Activated naive CD4-positive, alpha-beta T cell treated with anti-CD3 and anti-CD28 coated beads for 36 hours (primary cell): ENCODE data around the gene TPCN2. TPM values are rescaled to one million over a fixed set of nuclear protein-coding genes. Genes with fewer than 3 reads are reported as not detected.

Experiments
- CTCF ChIA-PET: fragments of 350-600 bp; sonication (Branson Sonifier 250); formaldehyde crosslinking; loops from one replicate; lab custom pipeline; 2021; ENCODE audit warnings: antibody characterized with exemption; lab: Charles Lee
- DNase-seq: peaks from one replicate; pipeline ENCODE4 v3.0.0-alpha.2; 2020
- H3K27ac Mint-ChIP-seq: one replicate; pipeline ENCODE4 v1.8.0; 2021; ENCODE audit warnings: mild to moderate bottlenecking, mixed read lengths
- H3K27me3 Mint-ChIP-seq: one replicate; pipeline ENCODE4 v1.8.0; 2021; ENCODE audit warnings: low read depth, mixed read lengths
- H3K36me3 Mint-ChIP-seq: one replicate; pipeline ENCODE4 v1.8.0; 2021; ENCODE audit warnings: low read depth, mixed read lengths
- H3K4me1 Mint-ChIP-seq: one replicate; pipeline ENCODE4 v1.8.0; 2021; ENCODE audit warnings: low read depth, mixed read lengths
- H3K4me3 Mint-ChIP-seq: one replicate; pipeline ENCODE4 v1.8.0; 2021; ENCODE audit warnings: mild to moderate bottlenecking, moderate library complexity, mixed read lengths
- H3K9me3 Mint-ChIP-seq: one replicate; pipeline ENCODE4 v1.8.0; 2021; ENCODE audit warnings: mixed read lengths
- intact Hi-C: fragments of 100-400 bp; cut with micrococcal nuclease; formaldehyde crosslinking; loops from one replicate; pipeline ENCODE4 v1.15.1; 2023
- total RNA-seq, 2 experiments: library from RNA; stranded (reverse); gene quantifications; one replicate each; pipeline ENCODE4 v1.2.3, GENCODE V29; 2021

The TPCN2 gene
- total RNA-seq, 2 experiments from 2014 or later, result 7.0 to 8.0 TPM

- Mint-ChIP-seq H3K4me3 (no peak overlapping the region), H3K4me1 (peaks cover 18% of the 10 kb centered on the region), H3K27me3 (peaks cover 2% of the 10 kb centered on the region), H3K36me3 (no peaks in the 10 kb centered on the region), H3K27ac (no peak overlapping the region), H3K9me3 (peaks cover 14% of the 10 kb centered on the region)
- CTCF ChIA-PET, result no interaction called here
- no peak for DNase-seq
- intact Hi-C loops, result no loop called here
Measured at GRCh38 chr11:69163842-69164241, 115.1 kb downstream of the TPCN2 start.

DNA sequence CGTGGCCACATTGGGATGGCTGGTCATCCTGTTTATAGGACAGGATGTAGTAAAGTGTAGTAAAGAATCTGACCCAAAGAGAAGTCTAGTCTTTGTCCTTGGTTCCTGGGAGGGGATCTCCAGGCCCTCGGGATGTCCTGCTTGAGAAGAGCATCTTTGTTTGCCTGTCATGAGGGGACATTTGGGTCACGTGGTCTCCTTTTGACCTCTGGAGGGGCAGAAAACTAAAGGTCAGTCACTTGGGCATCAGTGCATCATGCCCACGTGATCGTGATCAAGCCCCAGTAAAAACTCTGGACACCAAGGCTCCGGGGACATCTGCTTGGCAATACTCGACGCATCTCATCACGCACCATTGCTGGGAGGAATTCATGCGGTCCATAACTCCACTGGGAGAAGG is 116.1 kb downstream of the TPCN2 start:
- Mint-ChIP-seq H3K4me3 (no peak overlapping the region), H3K36me3 (no peaks in the 10 kb centered on the region), H3K4me1 (peaks cover 18% of the 10 kb centered on the region), H3K9me3 (peaks cover 14% of the 10 kb centered on the region), H3K27me3 (peaks cover 2% of the 10 kb centered on the region), H3K27ac (no peak overlapping the region)
- CTCF ChIA-PET, result no interaction called here
- intact Hi-C loops, result loop anchor here (5.0 kb wide), 1 partner anchor 63 kb away; no protein-coding TSS in a partner anchor
- no peak for DNase-seq

DNA sequence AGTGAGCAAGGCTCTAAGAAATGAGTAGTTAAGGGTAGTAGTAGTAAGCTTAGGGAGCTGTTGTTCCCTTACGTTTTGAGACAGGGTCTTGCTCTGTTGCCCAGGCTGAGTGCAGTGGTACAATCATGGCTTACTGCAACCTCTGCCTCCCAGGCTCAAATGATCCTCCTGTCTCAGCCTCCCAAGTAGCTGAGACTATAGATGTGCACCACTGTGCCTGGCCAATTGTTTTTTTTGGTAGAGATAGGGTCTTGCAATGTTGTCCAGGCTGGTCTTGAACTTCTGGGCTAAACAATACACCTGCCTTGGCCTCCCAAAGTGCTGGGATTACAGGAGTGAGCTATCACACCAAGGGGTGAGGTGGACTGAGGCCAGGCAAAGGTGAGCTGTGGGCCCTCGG is 117.0 kb downstream of the TPCN2 start:
- H3K27ac Mint-ChIP-seq, result no peak overlapping the region
- CTCF ChIA-PET, result no interaction called here
- peaks cover 18% of the 10 kb centered on the region for H3K4me1 Mint-ChIP-seq
- H3K9me3 Mint-ChIP-seq, result peaks cover 14% of the 10 kb centered on the region
- H3K36me3 Mint-ChIP-seq, result no peaks in the 10 kb centered on the region
- intact Hi-C loops, result loop anchor here (1.0 to 5.0 kb wide), 4 partner anchors 42 to 73 kb away; no protein-coding TSS in a partner anchor
- no peak for DNase-seq
- no peak overlapping the region for H3K4me3 Mint-ChIP-seq
- peaks cover 2% of the 10 kb centered on the region for H3K27me3 Mint-ChIP-seq

GRCh38 chr11:69166218-69167115 is 117.7 kb downstream of the TPCN2 start:
- peak overlapping the region; percentile 27 for H3K27ac Mint-ChIP-seq
- DNase-seq, result peak; percentile 79
- peaks cover 14% of the 10 kb centered on the region for H3K9me3 Mint-ChIP-seq
- no peaks in the 10 kb centered on the region for H3K36me3 Mint-ChIP-seq
- peaks cover 2% of the 10 kb centered on the region for H3K27me3 Mint-ChIP-seq
- CTCF ChIA-PET, result interaction anchor here (0.5 kb wide), 1 partner anchor 35 kb away, joined by 4 read pairs; no protein-coding TSS in a partner anchor
- intact Hi-C loops, result loop anchor here (1.0 to 5.0 kb wide), 4 partner anchors 43 to 72 kb away; no protein-coding TSS in a partner anchor
- peaks cover 18% of the 10 kb centered on the region for H3K4me1 Mint-ChIP-seq
- peak overlapping the region; percentile 27 for H3K4me3 Mint-ChIP-seq

DNA sequence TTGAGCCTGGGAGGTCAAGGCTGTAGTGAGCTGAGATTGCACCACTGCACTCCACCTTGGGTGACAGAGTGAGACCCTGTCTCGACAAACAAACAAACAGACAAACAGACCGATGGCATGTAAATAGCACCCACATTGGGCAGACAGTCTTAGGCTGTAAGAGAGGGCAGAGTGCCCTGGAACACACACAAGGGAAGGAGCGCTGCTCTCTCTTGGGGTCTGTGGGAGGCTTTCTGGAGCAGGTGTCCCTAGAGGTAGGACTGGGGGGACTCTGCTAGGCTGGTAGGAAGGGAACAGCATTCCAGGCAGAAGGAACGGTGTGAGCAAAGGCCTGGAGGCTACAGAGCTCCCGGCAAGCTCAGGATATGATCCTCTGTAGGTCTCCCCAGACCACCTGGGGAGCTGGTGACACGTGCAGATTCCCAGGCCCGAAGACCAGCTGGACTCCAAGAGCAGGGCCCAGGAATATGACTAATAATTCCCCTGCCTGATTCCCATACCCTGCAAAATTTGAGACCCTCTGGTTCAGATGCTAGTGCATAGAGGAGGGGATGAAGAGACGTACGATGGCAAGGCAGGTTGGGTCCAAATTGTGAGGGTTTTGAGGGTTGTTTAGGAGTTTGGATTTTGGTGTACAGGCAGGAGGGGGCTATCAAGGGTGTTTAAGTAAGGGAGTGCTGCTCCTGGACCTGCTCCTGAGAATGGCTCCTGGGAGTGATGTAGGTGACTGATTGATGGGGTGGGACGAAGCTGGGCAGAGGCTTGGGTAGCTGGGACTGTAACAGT is 118.6 kb downstream of the TPCN2 start:
- peaks cover 18% of the 10 kb centered on the region for H3K4me1 Mint-ChIP-seq
- H3K27ac Mint-ChIP-seq, result no peak overlapping the region
- intact Hi-C loops, result loop anchor here (2.0 to 5.0 kb wide), 3 partner anchors 45 to 71 kb away; no protein-coding TSS in a partner anchor
- no peaks in the 10 kb centered on the region for H3K36me3 Mint-ChIP-seq
- DNase-seq, result no peak
- H3K9me3 Mint-ChIP-seq, result peaks cover 14% of the 10 kb centered on the region
- CTCF ChIA-PET, result interaction anchor here (0.5 to 0.7 kb wide), 2 partner anchors 36 to 552 kb away, joined by 4 read pairs; no protein-coding TSS in a partner anchor
- peaks cover 2% of the 10 kb centered on the region for H3K27me3 Mint-ChIP-seq
- H3K4me3 Mint-ChIP-seq, result no peak overlapping the region

GRCh38 chr11:69167916-69168691 is 119.4 kb downstream of the TPCN2 start:
- H3K36me3 Mint-ChIP-seq, result no peaks in the 10 kb centered on the region
- peaks cover 18% of the 10 kb centered on the region for H3K4me1 Mint-ChIP-seq
- CTCF ChIA-PET, result interaction anchor here (0.7 kb wide), 1 partner anchor 551 kb away, joined by 4 read pairs; no protein-coding TSS in a partner anchor
- no peak overlapping the region for H3K27ac Mint-ChIP-seq
- H3K27me3 Mint-ChIP-seq, result peaks cover 2% of the 10 kb centered on the region
- no peak for DNase-seq
- H3K9me3 Mint-ChIP-seq, result peaks cover 8% of the 10 kb centered on the region
- H3K4me3 Mint-ChIP-seq, result no peak overlapping the region
- intact Hi-C loops, result loop anchor here (2.0 to 5.0 kb wide), 3 partner anchors 45 to 71 kb away; no protein-coding TSS in a partner anchor

GRCh38 chr11:69169479-69169878 is 120.7 kb downstream of the TPCN2 start:
- Mint-ChIP-seq H3K27ac (no peak overlapping the region), H3K27me3 (peaks cover 2% of the 10 kb centered on the region), H3K9me3 (no peaks in the 10 kb centered on the region), H3K36me3 (no peaks in the 10 kb centered on the region), H3K4me3 (no peak overlapping the region), H3K4me1 (peaks cover 18% of the 10 kb centered on the region)
- no peak for DNase-seq
- intact Hi-C loops, result loop anchor here (5.0 kb wide), 1 partner anchor 67 kb away; no protein-coding TSS in a partner anchor
- CTCF ChIA-PET, result no interaction called here

DNA sequence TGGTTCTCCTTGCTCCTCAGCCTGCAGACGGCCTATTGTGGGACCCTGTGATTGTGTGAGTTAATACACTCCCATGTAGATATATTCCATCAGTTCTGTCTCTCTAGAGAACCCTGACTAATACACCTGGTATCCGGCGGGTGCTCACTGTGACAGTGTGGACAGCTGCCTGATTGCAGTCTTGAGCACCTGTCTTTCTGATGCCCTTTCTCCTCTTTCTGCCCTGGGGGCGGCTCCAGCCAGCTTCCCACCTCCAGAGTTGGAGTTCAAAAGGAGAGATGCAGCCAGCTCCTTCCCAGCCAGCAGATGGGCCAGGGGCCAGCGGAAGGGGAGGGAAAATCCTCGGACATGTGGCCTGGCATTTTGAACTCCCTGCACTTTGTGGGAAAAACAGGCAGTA is 122.0 kb downstream of the TPCN2 start:
- Mint-ChIP-seq H3K27ac (no peak overlapping the region), H3K36me3 (no peaks in the 10 kb centered on the region), H3K4me3 (no peak overlapping the region), H3K9me3 (peaks cover 4% of the 10 kb centered on the region), H3K4me1 (peaks cover 15% of the 10 kb centered on the region), H3K27me3 (no peaks in the 10 kb centered on the region)
- CTCF ChIA-PET, result no interaction called here
- intact Hi-C loops, result no loop called here
- no peak for DNase-seq

GRCh38 chr11:69171476-69172240 is 122.9 kb downstream of the TPCN2 start:
- intact Hi-C loops, result no loop called here
- no peak for DNase-seq
- Mint-ChIP-seq H3K4me1 (peaks cover 6% of the 10 kb centered on the region), H3K27me3 (no peaks in the 10 kb centered on the region), H3K27ac (no peak overlapping the region), H3K36me3 (no peaks in the 10 kb centered on the region), H3K4me3 (no peak overlapping the region), H3K9me3 (peaks cover 8% of the 10 kb centered on the region)
- CTCF ChIA-PET, result no interaction called here

- no peak overlapping the region for H3K27ac Mint-ChIP-seq
- no peak for DNase-seq
- CTCF ChIA-PET, result no interaction called here
- H3K4me1 Mint-ChIP-seq, result no peaks in the 10 kb centered on the region
- intact Hi-C loops, result no loop called here
- no peaks in the 10 kb centered on the region for H3K36me3 Mint-ChIP-seq
- H3K9me3 Mint-ChIP-seq, result peaks cover 8% of the 10 kb centered on the region
- no peaks in the 10 kb centered on the region for H3K27me3 Mint-ChIP-seq
- no peak overlapping the region for H3K4me3 Mint-ChIP-seq
Measured at GRCh38 chr11:69172674-69173073, 123.9 kb downstream of the TPCN2 start.

DNA sequence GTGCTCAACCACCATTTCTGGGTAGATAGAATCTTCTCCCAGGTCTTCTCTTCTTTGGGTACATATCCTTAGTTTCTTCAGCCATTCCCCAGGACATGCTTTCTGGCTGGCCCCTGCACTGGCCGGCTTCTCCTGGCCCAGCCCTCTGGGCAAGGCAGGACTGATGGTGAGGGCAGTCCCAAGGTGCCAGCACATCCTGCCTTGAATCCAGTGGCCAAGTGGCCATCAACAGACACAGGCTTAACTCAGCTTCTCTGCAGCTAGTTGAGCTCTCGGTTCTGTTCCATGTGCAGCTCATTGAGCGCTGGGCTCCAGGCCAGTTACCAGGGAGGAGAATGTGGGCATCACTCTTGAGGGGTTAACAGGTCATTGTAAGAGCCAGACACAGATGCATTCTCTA is 124.6 kb downstream of the TPCN2 start:
- Mint-ChIP-seq H3K36me3 (no peaks in the 10 kb centered on the region), H3K27ac (no peak overlapping the region), H3K9me3 (peaks cover 8% of the 10 kb centered on the region), H3K4me3 (no peak overlapping the region), H3K27me3 (no peaks in the 10 kb centered on the region), H3K4me1 (no peaks in the 10 kb centered on the region)
- CTCF ChIA-PET, result no interaction called here
- intact Hi-C loops, result no loop called here
- no peak for DNase-seq
